Measurements from ENCODE around the gene SMNDC1. TPM values are rescaled to one million over a fixed set of nuclear protein-coding genes. Genes with fewer than 3 reads are reported as not detected.
"Not testable (repeated sequence)": the region's sequence is repeated elsewhere in the genome, so short reads cannot be mapped to it uniquely, and the experiment has no call there.

SMNDC1 gene
- total RNA-seq, 1 donor from 2014 or later: 46.2 TPM

GRCh38 chr10:110337906-110338305 is 33.2 kb upstream of the SMNDC1 start:
- Mint-ChIP-seq H3K4me1 (peaks cover 32% of the 10 kb centered on the region), H3K9me3 (no peaks in the 10 kb centered on the region), H3K27ac (no peak overlapping the region)

DNA sequence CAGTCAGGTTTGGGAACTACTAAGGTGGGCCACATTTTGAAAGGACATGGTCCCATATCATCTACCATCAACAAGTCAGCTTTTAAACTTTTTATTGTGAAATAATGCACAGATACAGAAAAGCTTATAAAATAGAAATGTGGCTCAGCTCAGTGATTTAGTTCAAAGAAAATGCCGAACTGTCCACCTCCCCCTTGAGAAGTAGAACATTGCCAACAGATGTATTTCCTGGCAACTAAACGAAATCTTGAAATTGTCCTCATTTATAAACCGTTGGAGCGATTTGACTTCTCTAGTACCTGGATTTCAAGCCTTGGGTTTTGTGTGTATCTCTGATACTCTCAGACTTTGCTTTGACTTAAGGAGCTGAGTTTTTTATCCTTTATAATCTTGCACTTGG is 32.7 kb upstream of the SMNDC1 start:
- no peak overlapping the region for H3K27ac Mint-ChIP-seq
- intact Hi-C loops (cut with micrococcal nuclease): no loop called here
- DNase-seq: no peak
- peaks cover 32% of the 10 kb centered on the region for H3K4me1 Mint-ChIP-seq
- H3K27me3 Mint-ChIP-seq: peaks cover 3% of the 10 kb centered on the region
- H3K4me3 Mint-ChIP-seq: no peak overlapping the region
- no peaks in the 10 kb centered on the region for H3K36me3 Mint-ChIP-seq (ENCODE audit: low read depth)
- no peaks in the 10 kb centered on the region for H3K9me3 Mint-ChIP-seq

More at GRCh38 chr10:110337906-110338305, 33.2 kb upstream of the SMNDC1 start:
- Mint-ChIP-seq H3K36me3 (ENCODE audit: low read depth) (no peaks in the 10 kb centered on the region), H3K27me3 (peaks cover 8% of the 10 kb centered on the region), H3K4me3 (no peak overlapping the region)
- no peak for DNase-seq
- intact Hi-C loops (cut with micrococcal nuclease): no loop called here

DNA sequence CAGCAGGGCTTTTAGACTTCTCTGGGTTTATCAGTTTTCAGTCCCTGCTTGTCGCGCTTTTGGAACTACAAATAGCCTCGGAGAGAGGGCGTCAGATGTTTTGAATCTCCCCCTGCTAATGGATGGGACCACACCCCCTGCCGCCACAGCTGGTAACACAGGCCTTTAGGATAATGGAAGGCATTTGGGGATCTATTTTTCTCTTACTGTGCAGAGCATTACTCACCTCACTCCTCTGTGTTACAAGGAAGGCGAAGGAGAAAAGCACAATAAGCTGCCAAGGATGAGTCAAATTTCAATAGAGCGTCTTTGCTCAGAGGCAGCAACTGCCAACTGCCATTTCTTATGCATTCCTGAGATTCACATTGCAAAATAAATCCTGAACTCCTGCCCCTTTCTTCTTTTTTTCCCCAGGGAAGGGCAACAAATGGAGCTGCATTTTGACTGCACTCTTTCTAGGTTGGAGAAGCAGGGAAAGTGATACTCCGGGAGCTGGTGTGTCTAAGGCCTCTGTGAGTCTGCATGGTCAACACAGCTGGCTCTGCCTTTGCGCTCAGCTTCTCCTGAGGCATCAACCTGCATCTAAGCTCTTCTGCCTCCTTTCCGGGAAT is 31.5 kb upstream of the SMNDC1 start:
- intact Hi-C loops (cut with micrococcal nuclease): no loop called here
- H3K36me3 Mint-ChIP-seq (ENCODE audit: low read depth): no peaks in the 10 kb centered on the region
- no peak for DNase-seq
- H3K4me1 Mint-ChIP-seq: peaks cover 32% of the 10 kb centered on the region
- H3K9me3 Mint-ChIP-seq: no peaks in the 10 kb centered on the region
- H3K4me3 Mint-ChIP-seq: peak overlapping the region; percentile 30
- peak overlapping the region; percentile 75 for H3K27ac Mint-ChIP-seq
- H3K27me3 Mint-ChIP-seq: no peaks in the 10 kb centered on the region

DNA sequence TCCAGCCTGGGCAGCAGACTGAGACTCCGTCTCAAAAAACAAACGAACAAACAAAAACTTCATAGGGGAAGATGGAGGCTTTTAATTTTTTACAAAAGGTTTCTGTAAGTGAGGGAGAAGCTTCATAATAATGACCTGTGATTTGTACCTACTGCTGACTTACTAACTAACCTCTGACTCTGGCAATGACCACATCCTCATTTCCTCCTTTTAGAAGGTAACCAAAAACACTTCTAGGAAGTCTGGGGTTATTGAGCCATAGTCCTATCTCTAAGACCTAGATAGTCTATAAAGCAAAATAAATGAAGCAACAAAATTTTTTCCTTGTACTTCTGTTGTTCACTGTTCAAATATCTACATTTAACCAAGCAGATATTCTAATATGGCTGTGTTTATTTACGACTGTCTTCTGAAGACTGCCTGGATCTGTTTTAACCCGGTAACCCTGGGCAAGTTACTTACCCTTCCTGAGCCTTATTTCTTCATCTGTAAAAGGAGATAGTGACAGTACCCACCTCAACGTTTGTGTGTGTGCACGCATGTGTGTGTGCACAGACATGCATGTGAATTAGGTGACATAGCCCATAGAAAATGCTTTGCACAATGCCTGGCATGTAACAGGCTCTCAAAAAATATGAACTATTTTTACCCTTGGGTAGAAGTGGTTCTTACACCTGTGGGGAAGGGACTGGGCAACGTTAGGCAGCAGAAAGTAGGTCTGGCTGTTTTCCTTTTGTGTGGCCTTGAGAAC is 30.8 kb upstream of the SMNDC1 start:
- Mint-ChIP-seq H3K4me3 (peak overlapping the region; percentile 57), H3K36me3 (ENCODE audit: low read depth) (peaks cover 3% of the 10 kb centered on the region), H3K27ac (peak overlapping the region; percentile 75), H3K27me3 (no peaks in the 10 kb centered on the region), H3K9me3 (no peaks in the 10 kb centered on the region), H3K4me1 (peaks cover 32% of the 10 kb centered on the region)
- DNase-seq: peak; percentile 59
- intact Hi-C loops (cut with micrococcal nuclease): loop anchor here (1.0 kb wide), 1 partner anchor 18 kb away; no protein-coding TSS in a partner anchor

- intact Hi-C loops (cut with micrococcal nuclease): no loop called here
- no peaks in the 10 kb centered on the region for H3K27me3 Mint-ChIP-seq
- DNase-seq: no peak
- H3K4me3 Mint-ChIP-seq: no peak overlapping the region
- no peak overlapping the region for H3K27ac Mint-ChIP-seq
- H3K36me3 Mint-ChIP-seq (ENCODE audit: low read depth): peaks cover 5% of the 10 kb centered on the region
- peaks cover 6% of the 10 kb centered on the region for H3K9me3 Mint-ChIP-seq
- H3K4me1 Mint-ChIP-seq: peaks cover 35% of the 10 kb centered on the region
Observed at GRCh38 chr10:110334061-110334656, 29.4 kb upstream of the SMNDC1 start.

GRCh38 chr10:110331226-110331795 is 26.6 kb upstream of the SMNDC1 start:
- H3K9me3 Mint-ChIP-seq; DNase-seq; H3K27ac Mint-ChIP-seq; intact Hi-C loops (cut with micrococcal nuclease); H3K27me3 Mint-ChIP-seq; H3K4me3 Mint-ChIP-seq; H3K36me3 Mint-ChIP-seq (ENCODE audit: low read depth): not testable (repeated sequence)
- peaks cover 36% of the 10 kb centered on the region for H3K4me1 Mint-ChIP-seq

DNA sequence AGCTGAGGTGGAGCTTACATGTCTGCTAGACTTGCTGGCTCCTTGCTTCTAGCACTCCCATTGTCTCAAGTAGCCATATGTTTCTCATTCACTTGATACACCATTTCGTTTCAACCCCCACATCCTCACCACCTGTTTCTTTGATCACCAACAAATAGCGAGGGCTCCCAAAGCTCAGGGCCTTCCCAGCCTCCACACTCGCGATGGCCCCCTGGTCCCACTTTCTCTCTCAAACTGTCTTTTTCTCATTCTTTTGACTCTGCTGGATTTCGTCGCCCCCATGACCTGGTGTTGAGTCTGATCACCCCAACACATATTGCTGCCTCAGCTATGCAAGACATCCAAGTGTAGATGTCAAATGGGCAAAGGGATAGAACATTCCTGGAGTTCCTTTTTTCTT is 26.0 kb upstream of the SMNDC1 start:
- no peak overlapping the region for H3K4me3 Mint-ChIP-seq
- peaks cover 5% of the 10 kb centered on the region for H3K36me3 Mint-ChIP-seq (ENCODE audit: low read depth)
- DNase-seq: no peak
- intact Hi-C loops (cut with micrococcal nuclease): no loop called here
- no peaks in the 10 kb centered on the region for H3K27me3 Mint-ChIP-seq
- H3K27ac Mint-ChIP-seq: no peak overlapping the region
- peaks cover 32% of the 10 kb centered on the region for H3K4me1 Mint-ChIP-seq
- peaks cover 6% of the 10 kb centered on the region for H3K9me3 Mint-ChIP-seq

DNA sequence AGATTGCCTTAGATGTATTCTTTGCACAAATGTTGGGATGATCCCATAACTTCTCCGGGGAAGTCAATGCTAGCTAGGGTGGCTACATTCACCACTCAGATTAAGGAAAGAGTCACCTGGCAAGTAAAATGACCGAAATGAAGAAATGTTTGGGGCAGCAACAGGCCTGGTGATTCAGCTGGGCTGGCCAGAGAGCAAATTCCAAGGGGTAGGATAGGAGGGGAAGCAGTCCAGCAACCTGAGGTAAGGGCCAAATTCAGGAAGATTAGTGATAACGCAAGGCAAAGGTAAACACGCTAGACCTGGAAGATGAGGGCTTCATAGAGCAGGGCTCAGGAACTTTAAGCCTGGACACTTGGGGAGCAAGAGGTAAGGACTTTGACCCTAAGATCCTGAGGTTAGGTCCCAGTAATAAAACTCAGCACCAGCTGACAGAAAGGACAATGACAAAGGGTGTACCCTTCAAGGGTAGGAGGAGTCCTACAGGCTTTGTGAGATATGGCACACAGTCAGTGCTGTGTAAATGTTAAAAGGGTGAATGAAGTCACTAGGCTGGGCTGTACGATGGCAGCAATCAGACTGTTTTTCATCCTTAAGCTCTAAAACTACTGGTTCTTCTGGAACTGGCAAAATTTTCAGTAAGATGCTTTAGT is 22.7 kb upstream of the SMNDC1 start:
- DNase-seq: no peak
- peaks cover 17% of the 10 kb centered on the region for H3K9me3 Mint-ChIP-seq
- peaks cover 7% of the 10 kb centered on the region for H3K36me3 Mint-ChIP-seq (ENCODE audit: low read depth)
- no peak overlapping the region for H3K27ac Mint-ChIP-seq
- no peak overlapping the region for H3K4me3 Mint-ChIP-seq
- H3K4me1 Mint-ChIP-seq: peaks cover 37% of the 10 kb centered on the region
- intact Hi-C loops (cut with micrococcal nuclease): no loop called here
- H3K27me3 Mint-ChIP-seq: no peaks in the 10 kb centered on the region

DNA sequence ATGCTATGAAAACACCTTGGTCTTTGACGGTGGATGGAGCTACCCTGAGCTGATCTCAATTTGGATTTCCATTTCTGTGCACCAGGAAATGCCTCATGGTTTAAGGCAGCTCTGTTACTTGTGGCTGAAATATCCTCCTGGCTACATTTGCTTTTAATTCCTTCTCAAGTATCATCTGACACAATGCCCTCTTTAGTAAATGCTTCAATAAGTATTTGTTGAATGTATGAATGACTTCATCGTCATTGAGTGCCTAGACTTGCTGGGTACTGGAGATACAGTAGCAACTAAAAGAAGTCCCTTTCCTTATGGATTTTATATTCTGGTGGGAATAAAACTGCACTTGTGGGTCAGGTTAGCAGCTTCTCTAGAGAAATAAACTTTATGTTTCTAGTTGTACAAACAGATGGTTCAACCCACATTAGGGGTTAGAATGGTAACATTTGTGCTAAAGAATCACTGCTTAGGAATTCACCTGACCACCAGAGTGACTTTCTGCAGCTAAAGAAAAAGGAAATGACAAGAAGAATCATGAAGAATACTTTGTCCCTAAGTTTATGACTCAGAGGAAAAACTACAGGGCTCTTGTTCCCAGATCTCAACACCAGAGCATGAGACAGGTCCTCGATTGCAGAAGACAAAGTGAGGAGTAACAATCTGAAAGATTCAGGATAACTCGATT is 21.8 kb upstream of the SMNDC1 start:
- Mint-ChIP-seq H3K36me3 (ENCODE audit: low read depth) (peaks cover 9% of the 10 kb centered on the region), H3K9me3 (peaks cover 21% of the 10 kb centered on the region), H3K27me3 (no peaks in the 10 kb centered on the region), H3K4me1 (peaks cover 40% of the 10 kb centered on the region), H3K4me3 (peak overlapping the region; percentile 4), H3K27ac (peak overlapping the region; percentile 64)
- DNase-seq: no peak
- intact Hi-C loops (cut with micrococcal nuclease): loop anchor here (1.0 kb wide), 1 partner anchor 27 kb away; no protein-coding TSS in a partner anchor

DNA sequence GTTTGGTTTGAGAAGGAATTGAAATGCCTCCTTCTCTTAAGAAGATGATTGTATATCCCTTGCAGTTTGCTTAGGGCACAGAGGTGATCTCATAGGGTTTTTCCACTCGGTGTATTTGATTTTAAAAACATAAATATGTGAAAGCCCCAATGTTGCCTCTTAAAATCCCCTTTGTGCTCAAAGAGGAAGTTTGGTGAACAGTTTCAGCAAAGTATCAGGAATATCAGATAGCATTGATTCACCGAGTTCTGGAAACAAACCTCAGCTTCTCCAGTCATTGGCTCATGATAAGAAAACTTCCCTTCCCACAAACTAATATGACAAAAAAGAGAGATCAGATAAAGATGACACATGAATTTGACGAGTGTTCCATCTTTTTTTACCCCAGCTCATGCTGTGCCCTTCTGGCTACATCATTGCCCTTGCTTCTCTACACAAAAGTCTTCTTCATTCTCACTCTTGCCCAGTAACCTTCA is 20.1 kb upstream of the SMNDC1 start:
- Mint-ChIP-seq H3K27ac (peak overlapping the region; percentile 80), H3K36me3 (ENCODE audit: low read depth) (peaks cover 5% of the 10 kb centered on the region), H3K4me1 (peaks cover 37% of the 10 kb centered on the region), H3K9me3 (peaks cover 21% of the 10 kb centered on the region), H3K4me3 (peak overlapping the region; percentile 16), H3K27me3 (no peaks in the 10 kb centered on the region)
- DNase-seq: no peak
- intact Hi-C loops (cut with micrococcal nuclease): loop anchor here (1.0 kb wide), 1 partner anchor 204 kb away; no protein-coding TSS in a partner anchor

DNA sequence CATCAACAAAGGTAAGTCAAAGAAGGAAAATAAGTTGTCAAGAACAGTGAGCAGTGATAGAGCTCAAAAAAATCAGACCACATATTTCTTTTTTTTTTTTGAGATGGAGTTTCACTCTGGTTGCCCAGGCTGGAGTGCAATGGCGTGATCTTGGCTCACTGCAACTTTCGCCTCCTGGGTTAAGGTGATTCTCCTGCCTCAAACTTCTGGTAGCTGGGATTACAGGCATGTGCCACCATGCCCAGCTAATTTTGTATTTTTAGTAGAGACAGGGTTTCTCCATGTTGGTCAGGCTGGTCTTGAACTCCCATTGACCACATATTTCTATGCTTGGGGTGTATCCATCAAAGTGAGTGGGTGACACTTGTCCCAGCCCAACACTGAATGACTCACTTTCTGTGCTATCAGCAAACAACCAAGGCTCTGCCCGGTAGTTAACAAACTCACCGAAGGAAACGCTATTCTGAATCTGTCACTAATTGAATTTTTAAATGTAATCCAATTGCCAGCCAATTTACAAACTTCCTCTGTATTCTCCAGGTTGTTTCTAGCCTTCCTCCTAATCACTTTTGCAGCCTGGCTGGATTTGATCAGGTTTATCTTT is 19.6 kb upstream of the SMNDC1 start:
- Mint-ChIP-seq H3K36me3 (ENCODE audit: low read depth) (peaks cover 5% of the 10 kb centered on the region), H3K4me3 (peak overlapping the region; percentile 16), H3K9me3 (peaks cover 16% of the 10 kb centered on the region), H3K4me1 (peaks cover 37% of the 10 kb centered on the region), H3K27ac (peak overlapping the region; percentile 80), H3K27me3 (no peaks in the 10 kb centered on the region)
- DNase-seq: no peak
- intact Hi-C loops (cut with micrococcal nuclease): no loop called here

GRCh38 chr10:110323503-110323902 is 18.8 kb upstream of the SMNDC1 start:
- intact Hi-C loops (cut with micrococcal nuclease): no loop called here
- H3K4me3 Mint-ChIP-seq: no peak overlapping the region

More at GRCh38 chr10:110323503-110323902, 18.8 kb upstream of the SMNDC1 start:
- Mint-ChIP-seq H3K27ac (no peak overlapping the region), H3K9me3 (peaks cover 15% of the 10 kb centered on the region), H3K36me3 (ENCODE audit: low read depth) (peaks cover 5% of the 10 kb centered on the region), H3K27me3 (no peaks in the 10 kb centered on the region), H3K4me1 (peaks cover 42% of the 10 kb centered on the region)
- no peak for DNase-seq
